Activated T-helper 2 cell treated with anti-CD3 and anti-CD28 coated beads, Interferon-gamma antibody, Interleukin-2, Interleukin-4, amounts not matched to agents 10 μg/mL and 5 μg/mL and 100 μg/mL, durations not matched to agents 14 hours and 24 hours and 36 hours (primary cell): Measurements from ENCODE around the gene ADCY9. TPM values are rescaled to one million over a fixed set of nuclear protein-coding genes. Genes with fewer than 3 reads are reported as not detected.
A peak's percentile ranks its signal among the peaks of the same experiment; 100 is the strongest.

Experiments
- DNase-seq: peaks from one replicate; pipeline ENCODE4 v3.0.0; 2021; ENCODE audit warnings: low spot score
- H3K27ac Mint-ChIP-seq: one replicate; pipeline ENCODE4 v1.8.0; 2021; ENCODE audit warnings: mixed read lengths
- H3K27me3 Mint-ChIP-seq: one replicate; pipeline ENCODE4 v1.8.0; 2021; ENCODE audit warnings: low read depth, mixed read lengths
- H3K36me3 Mint-ChIP-seq: one replicate; pipeline ENCODE4 v1.8.0; 2021; ENCODE audit warnings: low read depth, mixed read lengths
- H3K4me1 Mint-ChIP-seq: one replicate; pipeline ENCODE4 v1.8.0; 2021; ENCODE audit warnings: low read depth, mixed read lengths
- H3K4me3 Mint-ChIP-seq: one replicate; pipeline ENCODE4 v1.8.0; 2021; ENCODE audit warnings: low read depth, mild to moderate bottlenecking, moderate library complexity, mixed read lengths
- H3K9me3 Mint-ChIP-seq: one replicate; pipeline ENCODE4 v1.8.0; 2021; ENCODE audit warnings: mixed read lengths
- intact Hi-C: fragments of 100-400 bp; cut with micrococcal nuclease; formaldehyde crosslinking; loops from one replicate; pipeline ENCODE4 v1.15.1; 2023
- total RNA-seq: library from RNA; stranded (reverse); gene quantifications from 2 replicates; pipeline ENCODE4 v1.2.3, GENCODE V29; 2022

The ADCY9 gene
- total RNA-seq, 1 donor from 2014 or later: 7.7 TPM

DNA sequence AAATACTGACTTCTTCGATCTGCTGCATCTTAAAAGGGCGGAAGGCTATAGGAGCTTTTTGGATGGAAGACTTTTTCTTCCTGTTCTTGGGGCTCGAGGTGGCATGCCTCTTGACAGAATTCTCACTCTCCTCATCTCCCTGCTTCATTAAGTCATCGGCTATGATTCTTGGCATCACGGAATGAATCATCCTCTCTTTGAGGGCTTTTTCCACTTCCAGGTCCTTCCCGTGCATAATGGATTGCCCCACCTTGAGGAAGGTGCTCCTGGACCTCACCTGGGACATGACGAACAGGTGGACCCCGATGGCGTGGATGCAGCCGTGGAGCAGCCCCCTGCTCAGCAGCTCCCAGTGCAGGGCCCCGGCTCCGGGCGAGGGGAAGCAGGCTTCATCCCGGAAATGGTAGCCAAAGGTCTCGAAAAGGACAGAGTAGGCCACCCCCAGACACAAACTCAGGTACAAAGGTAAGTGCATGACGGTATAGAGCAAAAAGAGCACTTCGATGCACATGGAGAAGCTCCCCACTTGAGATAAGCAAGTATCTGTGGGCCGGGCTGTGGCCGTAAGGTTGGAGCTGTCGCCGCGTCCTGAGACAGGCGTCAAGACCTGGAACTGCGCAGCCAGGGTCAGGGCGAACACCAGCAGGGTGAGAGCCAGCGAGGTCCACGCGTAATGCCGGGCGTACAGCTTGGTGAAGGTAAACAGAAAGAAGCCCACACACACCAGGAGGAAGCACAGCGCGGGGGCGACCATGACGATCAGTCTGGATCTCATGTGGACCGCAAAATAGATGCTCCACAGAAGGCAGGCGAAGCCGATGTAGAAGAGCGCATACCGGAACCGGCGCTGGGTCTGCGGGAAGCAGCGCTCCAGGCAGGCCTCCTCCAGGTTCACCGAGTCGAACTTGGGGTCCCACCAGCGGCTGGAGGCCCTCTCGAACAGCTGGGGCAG, 1.7 kb downstream of the ADCY9 start:
- Mint-ChIP-seq H3K27ac (peak overlapping the region; percentile 9), H3K36me3 (peaks cover 11% of the 10 kb centered on the region), H3K4me3 (peak overlapping the region; percentile 72), H3K27me3 (peaks cover 10% of the 10 kb centered on the region), H3K4me1 (peaks cover 36% of the 10 kb centered on the region), H3K9me3 (no peaks in the 10 kb centered on the region)
- DNase-seq: no peak
- intact Hi-C loops: no loop called here

- peaks cover 11% of the 10 kb centered on the region for H3K36me3 Mint-ChIP-seq
- DNase-seq: no peak
- H3K4me1 Mint-ChIP-seq: peaks cover 36% of the 10 kb centered on the region
- intact Hi-C loops: no loop called here
- H3K4me3 Mint-ChIP-seq: peak overlapping the region; percentile 72
- no peaks in the 10 kb centered on the region for H3K9me3 Mint-ChIP-seq
- H3K27ac Mint-ChIP-seq: no peak overlapping the region
- H3K27me3 Mint-ChIP-seq: peaks cover 7% of the 10 kb centered on the region
Observed at GRCh38 chr16:4113358-4114256, 2.6 kb downstream of the ADCY9 start.

DNA sequence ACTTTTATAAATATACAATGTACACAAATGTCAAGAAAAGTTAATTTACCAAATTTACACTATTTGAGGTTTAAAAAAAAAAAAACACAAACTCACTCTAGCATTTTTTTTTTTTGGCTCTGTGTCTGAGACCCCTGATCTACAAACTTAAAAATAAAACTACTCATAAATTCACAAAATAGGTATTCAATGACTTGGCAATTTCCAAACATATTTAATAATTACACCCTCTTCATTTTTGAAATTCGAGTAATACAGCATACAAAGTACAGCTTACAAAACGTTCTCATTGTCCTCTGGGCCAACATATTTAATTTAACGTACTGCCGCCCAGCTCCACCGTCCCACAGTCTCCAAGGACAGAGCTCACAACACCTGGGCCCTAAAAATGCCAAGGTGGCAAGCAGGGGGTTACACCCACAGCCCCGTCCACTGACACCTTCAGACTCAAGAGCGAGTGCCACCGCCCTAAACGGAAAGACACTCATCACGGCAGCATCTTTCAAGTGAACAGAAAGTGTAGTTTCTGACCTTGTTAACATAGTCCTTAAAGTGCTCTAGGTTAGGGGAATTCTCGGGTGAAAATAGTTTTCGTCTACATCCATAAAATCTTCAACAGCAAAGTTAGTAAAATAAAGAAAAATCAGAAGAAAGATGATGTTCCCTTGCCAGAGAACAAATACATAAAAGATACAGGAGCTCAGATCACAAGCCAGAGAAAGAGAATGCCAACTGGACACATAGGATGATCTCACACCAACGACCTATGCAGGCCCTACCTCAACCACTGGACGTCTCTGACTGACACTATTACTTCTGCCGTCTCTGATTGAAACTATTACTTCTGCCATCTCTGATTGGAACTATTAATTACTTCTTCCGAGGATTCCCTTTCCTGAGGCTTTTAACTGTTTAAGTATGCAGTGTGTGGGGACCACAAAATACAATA, 4.2 kb downstream of the ADCY9 start:
- H3K4me1 Mint-ChIP-seq: peaks cover 32% of the 10 kb centered on the region
- H3K4me3 Mint-ChIP-seq: peak overlapping the region; percentile 19
- H3K27ac Mint-ChIP-seq: no peak overlapping the region
- H3K27me3 Mint-ChIP-seq: no peaks in the 10 kb centered on the region
- peaks cover 11% of the 10 kb centered on the region for H3K36me3 Mint-ChIP-seq
- intact Hi-C loops: no loop called here
- DNase-seq: no peak
- no peaks in the 10 kb centered on the region for H3K9me3 Mint-ChIP-seq

DNA sequence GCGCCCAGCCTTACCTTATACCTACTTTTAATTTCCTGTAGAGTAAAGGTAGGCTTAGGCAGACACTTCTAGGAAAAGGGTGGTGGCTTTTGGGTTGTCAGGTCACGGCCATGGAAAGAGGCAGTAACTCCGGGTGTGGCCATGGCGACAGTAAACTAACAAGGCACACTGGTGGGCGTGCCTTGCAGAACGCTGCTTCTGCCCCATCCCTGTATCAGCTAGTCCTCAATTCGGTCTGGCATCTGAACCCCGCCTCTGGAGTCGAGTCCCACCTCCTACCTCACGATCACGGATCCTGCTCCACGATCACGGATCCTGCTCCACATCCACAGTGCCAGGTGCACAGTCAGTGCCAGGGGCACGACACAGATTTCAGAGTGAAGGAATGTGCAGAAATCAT, 5.6 kb downstream of the ADCY9 start:
- H3K36me3 Mint-ChIP-seq: peaks cover 11% of the 10 kb centered on the region
- no peaks in the 10 kb centered on the region for H3K27me3 Mint-ChIP-seq
- no peaks in the 10 kb centered on the region for H3K9me3 Mint-ChIP-seq
- no peak overlapping the region for H3K4me3 Mint-ChIP-seq
- intact Hi-C loops: no loop called here
- DNase-seq: no peak
- no peak overlapping the region for H3K27ac Mint-ChIP-seq
- H3K4me1 Mint-ChIP-seq: peaks cover 30% of the 10 kb centered on the region

DNA sequence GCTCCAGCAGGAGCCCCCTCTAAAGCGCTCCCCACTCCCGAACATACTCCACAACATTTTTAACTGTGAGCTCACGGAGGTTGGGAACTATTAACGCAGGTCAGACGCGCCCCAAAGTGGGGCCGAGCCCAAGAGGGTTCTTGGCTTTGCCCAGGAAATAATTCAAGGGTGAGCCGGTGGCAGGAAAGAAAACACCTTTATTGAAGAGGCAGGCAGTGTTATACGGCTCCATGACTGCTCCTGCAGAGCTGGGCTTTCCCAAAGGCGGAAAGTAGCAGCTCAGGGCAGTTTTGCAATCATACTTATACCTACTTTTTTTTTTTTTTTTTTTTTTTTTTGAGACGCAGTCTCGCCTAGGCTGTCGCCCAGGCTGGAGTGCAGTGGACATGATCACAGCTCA, 6.2 kb downstream of the ADCY9 start:
- Mint-ChIP-seq H3K4me3 (no peak overlapping the region), H3K4me1 (peaks cover 30% of the 10 kb centered on the region), H3K27me3 (no peaks in the 10 kb centered on the region), H3K27ac (no peak overlapping the region), H3K9me3 (no peaks in the 10 kb centered on the region), H3K36me3 (peaks cover 11% of the 10 kb centered on the region)
- DNase-seq: no peak
- intact Hi-C loops: no loop called here

DNA sequence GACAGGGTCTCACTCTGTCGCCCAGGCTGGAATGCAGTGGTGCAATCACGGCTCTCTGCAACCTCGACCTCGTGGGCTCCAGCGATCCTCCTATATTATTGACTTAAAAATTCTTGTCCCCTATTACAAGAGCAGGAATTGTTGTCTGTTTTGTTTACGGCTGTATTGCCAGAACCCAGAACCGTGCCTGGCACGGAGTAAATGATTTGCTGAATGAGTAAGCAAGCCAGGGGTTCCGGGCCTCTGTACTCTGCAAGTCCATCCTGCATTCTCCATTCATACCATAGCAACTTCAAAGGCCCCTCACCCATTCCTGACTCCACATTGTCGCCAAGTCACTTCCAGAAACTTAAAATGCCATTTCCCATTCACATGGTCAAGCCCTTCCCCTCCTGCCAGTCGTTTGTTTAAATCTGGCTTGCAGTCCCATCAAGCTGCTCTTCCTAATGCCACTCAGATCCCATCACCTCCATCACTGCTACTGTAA, 6.9 kb downstream of the ADCY9 start:
- Mint-ChIP-seq H3K27me3 (no peaks in the 10 kb centered on the region), H3K4me3 (no peak overlapping the region), H3K4me1 (peaks cover 25% of the 10 kb centered on the region), H3K36me3 (peaks cover 6% of the 10 kb centered on the region), H3K9me3 (no peaks in the 10 kb centered on the region), H3K27ac (no peak overlapping the region)
- intact Hi-C loops: no loop called here
- DNase-seq: no peak

DNA sequence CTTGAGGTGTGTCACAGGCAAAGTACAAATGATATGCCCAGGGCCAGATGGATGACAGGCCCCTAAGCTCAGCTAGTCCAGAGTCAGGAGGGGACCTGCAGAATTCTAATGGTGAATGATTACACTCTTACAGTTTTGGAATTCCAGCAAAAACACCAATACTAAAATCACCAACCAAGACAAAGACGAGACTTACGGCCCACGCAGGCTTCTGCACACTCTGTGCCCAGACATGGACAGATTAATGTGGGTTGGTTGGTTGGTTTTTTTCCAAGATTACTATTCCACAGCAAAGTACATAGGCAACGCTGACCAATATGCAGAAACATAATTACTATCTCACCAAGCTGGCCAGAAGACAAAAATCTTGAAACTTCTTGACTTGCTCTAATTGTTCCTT, 9.7 kb downstream of the ADCY9 start:
- no peaks in the 10 kb centered on the region for H3K36me3 Mint-ChIP-seq
- H3K9me3 Mint-ChIP-seq: no peaks in the 10 kb centered on the region
- no peak overlapping the region for H3K27ac Mint-ChIP-seq
- intact Hi-C loops: no loop called here
- peaks cover 3% of the 10 kb centered on the region for H3K4me1 Mint-ChIP-seq
- H3K4me3 Mint-ChIP-seq: no peak overlapping the region
- no peak for DNase-seq
- no peaks in the 10 kb centered on the region for H3K27me3 Mint-ChIP-seq

GRCh38 chr16:4105848-4106247, 10.4 kb downstream of the ADCY9 start:
- H3K27ac Mint-ChIP-seq: no peak overlapping the region
- DNase-seq: no peak
- H3K27me3 Mint-ChIP-seq: no peaks in the 10 kb centered on the region
- intact Hi-C loops: no loop called here
- no peaks in the 10 kb centered on the region for H3K4me1 Mint-ChIP-seq
- no peak overlapping the region for H3K4me3 Mint-ChIP-seq
- no peaks in the 10 kb centered on the region for H3K36me3 Mint-ChIP-seq
- H3K9me3 Mint-ChIP-seq: no peaks in the 10 kb centered on the region

- Mint-ChIP-seq H3K4me3 (no peak overlapping the region), H3K36me3 (no peaks in the 10 kb centered on the region), H3K27ac (no peak overlapping the region), H3K27me3 (no peaks in the 10 kb centered on the region), H3K9me3 (no peaks in the 10 kb centered on the region), H3K4me1 (no peaks in the 10 kb centered on the region)
- DNase-seq: no peak
- intact Hi-C loops: no loop called here
Observed at GRCh38 chr16:4103745-4104144, 12.5 kb downstream of the ADCY9 start.

- Mint-ChIP-seq H3K27ac (no peak overlapping the region), H3K4me1 (no peaks in the 10 kb centered on the region), H3K9me3 (no peaks in the 10 kb centered on the region), H3K27me3 (no peaks in the 10 kb centered on the region), H3K36me3 (no peaks in the 10 kb centered on the region), H3K4me3 (no peak overlapping the region)
- no peak for DNase-seq
- intact Hi-C loops: no loop called here
Observed at GRCh38 chr16:4101421-4102219, 14.6 kb downstream of the ADCY9 start.

DNA sequence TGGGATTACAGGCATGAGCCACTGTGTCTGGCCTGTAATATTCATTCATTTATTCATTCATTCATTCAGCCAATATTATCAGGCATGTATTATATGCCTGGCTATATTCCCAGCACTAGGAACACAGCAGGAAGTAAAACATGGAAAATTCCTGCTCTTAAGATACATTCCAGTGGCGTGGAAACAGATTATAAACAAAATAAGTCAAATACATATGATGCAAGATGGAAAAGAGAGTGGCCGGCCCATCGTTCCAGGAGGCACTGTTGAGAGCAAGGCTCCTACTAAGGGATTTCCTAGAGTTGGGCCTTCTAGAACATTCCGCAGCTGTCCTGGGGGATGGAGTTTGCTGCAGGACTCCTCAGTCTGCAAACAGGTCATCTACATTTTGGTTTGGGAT, 17.7 kb downstream of the ADCY9 start:
- Mint-ChIP-seq H3K27me3 (no peaks in the 10 kb centered on the region), H3K36me3 (no peaks in the 10 kb centered on the region), H3K27ac (no peak overlapping the region), H3K9me3 (no peaks in the 10 kb centered on the region), H3K4me1 (peaks cover 2% of the 10 kb centered on the region), H3K4me3 (no peak overlapping the region)
- no peak for DNase-seq
- intact Hi-C loops: no loop called here
